ENCODE measurements around the gene DRD1.
"Not testable (repeated sequence)": the region's sequence is repeated elsewhere in the genome, so short reads cannot be mapped to it uniquely, and the experiment has no call there.

Gene DRD1

DNA sequence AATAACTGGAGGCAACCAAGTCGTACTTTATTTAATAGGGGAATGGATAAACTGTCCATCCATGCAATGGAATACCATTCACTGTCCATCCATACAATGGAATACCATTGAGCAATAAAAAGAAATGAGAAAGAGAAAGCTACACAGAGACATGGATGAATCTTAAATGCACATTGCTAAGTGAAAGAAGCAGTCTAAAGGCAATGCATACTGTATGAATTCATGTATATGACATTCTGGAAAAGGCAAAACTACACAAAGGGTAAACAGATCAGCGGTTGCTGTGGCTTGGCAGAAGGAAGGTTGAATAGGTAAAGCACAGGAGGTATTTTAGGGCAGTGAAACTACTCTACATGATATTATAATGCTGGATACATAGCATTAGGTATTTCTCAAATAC lies 16.2 kb downstream of the DRD1 start:
- DNase-seq, result no peak

DNA sequence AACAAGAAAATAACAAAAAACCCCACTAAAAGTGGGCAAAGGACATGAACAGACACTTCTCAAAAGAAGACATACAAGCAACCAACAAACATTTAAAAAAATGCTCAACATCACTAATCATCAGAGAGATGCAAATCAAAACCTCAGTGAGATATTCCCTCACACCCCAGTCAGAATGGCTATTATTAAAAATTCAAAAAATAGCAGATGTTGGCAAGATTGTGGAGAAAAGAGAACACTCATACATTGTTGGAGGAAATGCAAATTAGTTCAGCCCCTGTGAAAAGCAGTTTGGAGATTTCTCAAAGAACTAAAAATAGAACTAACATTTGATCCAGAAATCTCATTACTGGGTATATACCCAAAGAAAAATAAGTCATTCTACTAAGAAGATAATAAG lies 19.4 kb downstream of the DRD1 start:
- not testable (repeated sequence) for DNase-seq

DNA sequence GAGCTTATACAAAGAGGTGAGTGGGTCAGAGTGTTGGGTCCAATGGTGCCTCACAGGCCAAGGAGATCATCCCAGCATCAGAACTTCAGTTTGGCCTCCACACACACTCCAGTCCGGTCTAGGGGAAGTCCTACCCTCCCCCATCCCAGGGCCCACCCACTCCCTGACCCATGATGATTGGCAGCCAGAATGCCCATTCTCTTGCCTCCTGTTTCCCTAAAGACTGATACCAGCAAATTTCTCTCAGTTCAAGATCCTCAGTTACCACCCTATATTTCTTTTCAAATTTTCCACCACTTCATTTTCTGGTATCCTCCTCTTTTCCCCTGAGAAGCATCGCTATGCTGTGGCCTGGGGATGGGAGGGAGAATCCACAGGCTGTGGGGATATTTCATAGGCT lies 21.9 kb downstream of the DRD1 start:
- no peak for DNase-seq

GRCh38 chr5:175420383-175420782 lies 23.6 kb downstream of the DRD1 start:
- no peak for DNase-seq

- DNase-seq, result no peak
Observed at GRCh38 chr5:175418251-175418650, 25.7 kb downstream of the DRD1 start.

DNA sequence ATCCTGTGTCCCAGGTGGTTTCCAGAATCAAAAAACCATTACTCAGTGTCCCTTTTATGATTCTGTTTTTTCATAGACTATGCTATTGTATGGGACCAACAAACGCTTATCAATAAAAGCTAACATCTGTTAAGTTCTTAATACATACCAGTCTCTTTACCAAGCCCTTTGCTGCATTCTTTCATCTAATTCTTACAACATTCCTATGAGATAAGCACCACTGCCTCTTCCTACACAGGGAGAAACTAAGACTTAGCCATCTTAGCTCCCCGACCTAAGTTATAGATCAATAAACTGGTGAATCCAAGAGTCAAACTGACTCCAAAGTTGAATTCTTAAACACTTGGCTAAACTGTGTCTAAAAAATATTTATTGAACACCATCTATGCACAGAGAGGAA lies 26.6 kb downstream of the DRD1 start:
- no peak for DNase-seq

GRCh38 chr5:175415303-175415702 lies 28.7 kb downstream of the DRD1 start:
- no peak for DNase-seq

DNA sequence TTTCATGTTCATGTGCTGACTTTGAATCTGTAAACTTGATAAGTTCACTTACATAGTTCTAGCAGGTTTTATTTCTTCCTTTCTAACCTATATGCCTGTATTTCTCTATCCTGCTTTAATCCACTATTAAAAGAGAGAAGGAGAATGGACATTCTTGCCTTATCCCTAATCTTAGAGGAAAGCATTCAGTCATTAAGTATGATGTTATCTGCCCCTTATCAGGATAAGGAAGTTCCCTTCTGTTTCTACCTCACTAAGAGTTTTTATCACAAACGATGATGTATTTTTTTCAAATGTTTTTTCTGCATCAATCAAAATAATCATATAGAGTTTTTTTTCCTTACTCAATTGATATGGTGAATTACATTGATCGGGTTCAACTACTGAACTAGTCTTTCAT lies 33.1 kb downstream of the DRD1 start:
- no peak for DNase-seq

GRCh38 chr5:175406300-175406699 lies 37.7 kb downstream of the DRD1 start:
- DNase-seq, result no peak

DNA sequence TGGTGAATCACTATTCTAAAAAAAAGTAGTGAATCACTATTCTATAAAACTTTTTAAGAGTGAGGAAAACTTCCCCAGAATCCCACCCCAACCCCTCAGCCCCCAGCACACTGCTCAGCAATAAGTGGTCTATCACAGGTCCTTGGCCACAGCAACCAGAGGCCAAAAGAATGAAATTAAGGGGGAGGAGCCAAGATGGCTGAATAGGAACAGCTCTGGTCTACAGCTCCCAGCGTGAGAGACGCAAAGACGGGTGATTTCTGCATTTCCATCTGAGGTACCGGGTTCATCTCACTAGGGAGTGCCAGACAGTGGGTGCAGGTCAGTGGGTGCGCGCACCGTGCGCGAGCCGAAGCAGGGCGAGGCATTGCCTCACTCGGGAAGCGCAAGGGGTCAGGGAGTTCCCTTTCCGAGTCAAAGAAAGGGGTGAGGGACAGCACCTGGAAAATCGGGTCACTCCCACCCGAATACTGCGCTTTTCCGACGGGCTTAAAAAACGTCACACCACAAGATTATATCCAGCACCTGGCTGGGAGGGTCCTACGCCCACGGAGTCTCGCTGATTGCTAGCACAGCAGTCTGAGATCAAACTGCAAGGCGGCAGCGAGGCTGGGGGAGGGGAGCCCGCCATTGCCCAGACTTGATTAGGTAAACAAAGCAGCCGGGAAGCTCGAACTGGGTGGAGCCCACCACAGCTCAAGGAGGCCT lies 46.2 kb downstream of the DRD1 start:
- not testable (repeated sequence) for DNase-seq

DNA sequence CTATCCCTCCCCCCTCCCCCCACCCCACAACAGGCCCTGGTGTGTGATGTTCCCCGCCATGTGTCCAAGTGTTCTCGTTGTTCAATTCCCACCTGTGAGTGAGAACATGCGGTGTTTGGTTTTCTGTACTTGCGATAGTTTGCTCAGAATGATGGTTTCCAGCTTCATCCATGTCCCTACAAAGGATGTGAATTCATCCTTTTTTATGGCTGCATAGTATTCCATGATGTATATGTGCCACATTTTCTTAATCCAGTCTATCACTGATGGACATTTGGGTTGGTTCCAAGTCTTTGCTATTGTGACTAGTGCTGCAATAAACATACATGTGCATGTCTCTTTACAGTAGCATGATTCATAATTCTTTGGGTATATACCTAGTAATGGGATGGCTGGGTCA lies 48.6 kb downstream of the DRD1 start:
- DNase-seq, result not testable (repeated sequence)

DNA sequence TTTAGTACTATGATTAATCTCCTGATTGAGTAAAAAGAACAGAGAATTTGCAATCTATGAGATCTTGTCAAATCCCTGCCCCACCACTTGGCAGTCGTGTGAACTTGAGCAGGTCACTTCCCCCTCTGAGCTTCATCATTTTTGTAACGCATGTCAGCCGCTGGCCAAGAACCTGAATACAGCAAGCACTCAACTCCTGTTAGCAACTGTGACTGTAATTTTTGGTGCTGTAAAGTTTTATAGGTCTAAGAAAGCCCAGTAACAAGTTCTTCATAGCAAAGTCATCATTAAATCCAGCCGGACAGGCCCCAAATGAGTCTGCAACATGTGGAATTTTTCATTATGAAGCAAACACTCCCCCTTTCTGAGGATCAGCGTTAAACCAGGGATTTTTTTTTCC lies 49.4 kb downstream of the DRD1 start:
- DNase-seq, result no peak

- no peak for DNase-seq
Observed at GRCh38 chr5:175393897-175394296, 50.1 kb downstream of the DRD1 start.

- no peak for DNase-seq
Observed at GRCh38 chr5:175392236-175392635, 51.7 kb downstream of the DRD1 start.

DNA sequence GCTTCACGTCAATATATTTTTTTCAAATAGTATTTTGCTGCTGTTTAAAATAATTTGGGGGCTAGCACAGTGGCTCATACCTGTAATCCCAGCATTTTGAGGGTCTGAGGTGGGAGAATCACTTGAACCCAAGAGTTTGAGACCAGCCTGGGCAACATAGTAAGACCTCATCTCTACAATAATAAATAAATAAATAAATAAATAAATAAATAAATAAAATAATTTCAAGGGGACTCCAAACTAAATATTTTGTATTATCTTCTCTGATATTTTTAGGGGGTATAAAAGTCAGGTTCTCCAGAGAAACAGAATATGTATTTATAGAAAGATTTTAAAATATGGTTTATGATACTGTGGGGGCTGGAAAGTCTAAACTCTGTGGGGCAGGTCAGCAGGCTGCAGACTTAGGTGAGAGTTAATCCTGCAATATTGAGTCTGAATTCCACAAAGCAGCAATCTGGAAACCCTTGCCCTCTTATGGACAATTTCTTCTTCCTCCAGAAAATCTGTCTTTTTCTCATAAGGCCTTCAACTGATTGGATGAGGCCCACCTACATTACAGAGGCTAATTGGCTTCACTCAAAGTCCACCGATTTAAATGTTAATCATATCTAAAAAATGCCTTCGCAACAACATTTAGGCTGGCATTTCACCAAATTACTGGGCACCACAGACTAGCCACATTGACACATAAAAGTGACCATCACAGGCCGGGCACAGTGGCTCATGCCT lies 53.5 kb downstream of the DRD1 start:
- no peak for DNase-seq

Data from hypothalamus (tissue), 51 donors.